Measurements from ENCODE around the gene LDB3. TPM values are rescaled to one million over a fixed set of nuclear protein-coding genes. Genes with fewer than 3 reads are reported as not detected.

LDB3 gene
- total and polyA plus RNA-seq, 9 of the 15 experiments (the other 6 are each of a cell fraction or from before 2014, with no cell fraction given), result 0.03 TPM; not detected in 8

GRCh38 chr10:86651631-86652331 lies 16.5 kb upstream of the LDB3 start:
- intact Hi-C loops (cut with micrococcal nuclease) (no loop called here), in situ Hi-C loops (cut with MboI) (no loop called here)
- ATAC-seq (no peak), DNase-seq (ENCODE audit: extremely low read depth in 1 of 4, low spot score in 3 of 4) (no peak), FAIRE-seq (no peak)
- H3K36me3 ChIP-seq (ENCODE audit: control insufficient read depth, insufficient read depth, low read length), result no peaks in the 10 kb centered on the region
- TF ChIP-seq TCFL5 (CRISPR knock-in tag; conservative IDR thresholded peaks at IDR 0.05) (no peak), EGR1 (conservative IDR thresholded peaks at IDR 0.05) (no peak), E2F5 (CRISPR knock-in tag; IDR thresholded peaks at IDR 0.05) (no peak), GTF2E2 (tag; IDR thresholded peaks at IDR 0.05) (no peak), ELF1 (tag; IDR thresholded peaks at IDR 0.05) (no peak), GTF2A2 (tag; IDR thresholded peaks at IDR 0.05) (no peak), SP2 (IDR thresholded peaks at IDR 0.05; ENCODE audit: extremely low read depth, low read depth, low read length, poor library complexity, severe bottlenecking) (no peak), TCF7 (IDR thresholded peaks at IDR 0.05; ENCODE audit: borderline replicate concordance) (no peak), ZFX (CRISPR knock-in tag; IDR thresholded peaks at IDR 0.05) (no peak), ZBTB26 (CRISPR knock-in tag; IDR thresholded peaks at IDR 0.05) (no peak), GATAD2A (IDR thresholded peaks at IDR 0.05) (no peak)
- peaks cover 0 to 4% of the 10 kb centered on the region in 2 experiments; a peak in 2 of 5 replicates for H3K4me1 ChIP-seq (replicated peaks in 1 of 2; ENCODE audit: control insufficient read depth in 2 of 2, insufficient read depth in 2 of 2, low read length in 2 of 2)
- POLR2A ChIA-PET, result interaction anchor here (0.6 to 1.2 kb wide), 2 partner anchors 8 to 10 kb away, joined by 4 to 5 read pairs; no protein-coding TSS in a partner anchor
- no peak overlapping the region for H3K4me2 ChIP-seq (ENCODE audit: insufficient read depth, low read length)
- H3K27ac ChIP-seq (ENCODE audit: extremely low read depth, low read depth, low read length), result no peak overlapping the region
- no peaks in the 10 kb centered on the region for H4K20me1 ChIP-seq (replicated peaks; ENCODE audit: control insufficient read depth, insufficient read depth, low read length)
- H2AFZ ChIP-seq (ENCODE audit: low read depth, low read length), result no peak overlapping the region
- BruUV-seq (replicated peaks), result no TSS peak
- H3K4me3 ChIP-seq, result no peak overlapping the region
- no peaks in the 10 kb centered on the region for H3K79me2 ChIP-seq (ENCODE audit: control insufficient read depth, insufficient read depth, low read length)
- peaks cover 4 to 77% of the 10 kb centered on the region in 2 experiments; a peak in 3 of 5 replicates for H3K27me3 ChIP-seq (ENCODE audit: control insufficient read depth in 2 of 2, insufficient read depth in 2 of 2, low read length in 2 of 2)
- H3K9ac ChIP-seq (ENCODE audit: insufficient read depth in 1 of 2, low read depth in 2 of 2, low read length in 2 of 2), result no peak overlapping the region
- no peaks in the 10 kb centered on the region for H3K9me1 ChIP-seq (ENCODE audit: control insufficient read depth, insufficient read depth, low read length)
- CTCF ChIA-PET (ENCODE audit: low intra/inter-chr PET ratio), result no interaction called here
- H3K9me3 ChIP-seq (replicated peaks; ENCODE audit: control insufficient read depth, insufficient read depth, low read depth, low read length), result no peaks in the 10 kb centered on the region
- 1% methylated on average over 11 of the region's 16 CpGs for WGBS (ENCODE audit: insufficient coverage, low coverage, missing lambda C conversion rate)
